Frontal cortex (tissue), 4 donors: ENCODE measurements around the gene ANKRD33B. TPM values are rescaled to one million over a fixed set of nuclear protein-coding genes. Genes with fewer than 3 reads are reported as not detected.

ENCODE experiments used
- DNase-seq, 2 donors: peaks; one replicate each; pipeline ENCODE4 v3.0.0; 2012; ENCODE audit warnings: low spot score in 2 of 2
- FAIRE-seq: peaks from 2 replicates; lab custom pipeline; 2012; peaks lifted over from hg19 to GRCh38; lab: Jason Lieb, UNC
- total RNA-seq: library from RNA; depleted of rRNA; stranded (reverse); fragments of >200 nt; gene quantifications from one replicate; pipeline ENCODE4 v1.2.3, GENCODE V29; 2014
- donor health status: control.
- donor health status: control.
- donor health status: control.

The ANKRD33B gene
- total RNA-seq, 1 donor from 2014 or later: 1.6 TPM

GRCh38 chr5:10680876-10681481 is 117.1 kb downstream of the ANKRD33B start:
- no peak for FAIRE-seq
- no peak for DNase-seq

GRCh38 chr5:10681731-10682679 is 118.1 kb downstream of the ANKRD33B start:
- no peak for FAIRE-seq

GRCh38 chr5:10682801-10683525 is 119.1 kb downstream of the ANKRD33B start:
- DNase-seq (no peak), FAIRE-seq (no peak)

More at GRCh38 chr5:10681731-10682679, 118.1 kb downstream of the ANKRD33B start:
- DNase-seq: no peak

- DNase-seq (no peak), FAIRE-seq (no peak)
Observed at GRCh38 chr5:10684303-10685086, 120.6 kb downstream of the ANKRD33B start.

- DNase-seq (no peak), FAIRE-seq (no peak)
Observed at GRCh38 chr5:10685115-10685521, 121.2 kb downstream of the ANKRD33B start.

- DNase-seq (no peak), FAIRE-seq (no peak)
Observed at GRCh38 chr5:10686890-10687289, 123.0 kb downstream of the ANKRD33B start.

- DNase-seq (no peak), FAIRE-seq (no peak)
Observed at GRCh38 chr5:10688651-10689171, 124.8 kb downstream of the ANKRD33B start.

- FAIRE-seq (no peak), DNase-seq (no peak)
Observed at GRCh38 chr5:10689391-10690081, 125.7 kb downstream of the ANKRD33B start.

- FAIRE-seq: no peak
- DNase-seq: no peak
Observed at GRCh38 chr5:10690460-10691440, 126.9 kb downstream of the ANKRD33B start.

- DNase-seq (no peak), FAIRE-seq (no peak)
Observed at GRCh38 chr5:10691826-10692785, 128.2 kb downstream of the ANKRD33B start.

- FAIRE-seq: no peak
- DNase-seq: peak; percentile 40 to 72
Observed at GRCh38 chr5:10695055-10695649, 131.3 kb downstream of the ANKRD33B start.

- FAIRE-seq: no peak
Observed at GRCh38 chr5:10695759-10696543, 132.1 kb downstream of the ANKRD33B start.

GRCh38 chr5:10699281-10699874 is 135.5 kb downstream of the ANKRD33B start:
- DNase-seq (no peak), FAIRE-seq (no peak)

More at GRCh38 chr5:10695759-10696543, 132.1 kb downstream of the ANKRD33B start:
- no peak for DNase-seq

- no peak for FAIRE-seq
- no peak for DNase-seq
Observed at GRCh38 chr5:10699987-10700386, 136.1 kb downstream of the ANKRD33B start.

GRCh38 chr5:10700516-10700915 is 136.6 kb downstream of the ANKRD33B start:
- DNase-seq (no peak), FAIRE-seq (no peak)
